K562 (cell line): ENCODE data around the gene EEF2K. TPM values are rescaled to one million over a fixed set of nuclear protein-coding genes. Genes with fewer than 3 reads are reported as not detected.

ENCODE experiments used
- ATF1 ChIP-seq, 2 experiments: fragments of 450-650 bp in 1 of 2; IDR thresholded peaks; 2 replicates each; pipeline ENCODE4 v1.6.1; 2016; ENCODE audit warnings: missing compliant biosample characterization in 1 of 2, missing genetic modification characterization in 1 of 2
- CREB1 ChIP-seq, 2 experiments: sonication (generic) in 1 of 2; formaldehyde crosslinking in 1 of 2; IDR thresholded peaks; 2 replicates each; pipeline versions ENCODE4 v1.6.1 to v1.8.0; 2012 to 2022; ENCODE audit warnings: inconsistent platforms in 1 of 2, mild to moderate bottlenecking in 1 of 2, missing genetic modification reagents in 1 of 2, moderate library complexity in 1 of 2
- FUS ChIP-seq: fragments of 200-400 bp; formaldehyde crosslinking; optimal IDR thresholded peaks from 2 replicates; pipeline ENCODE3; 2017; ENCODE audit warnings: low read depth, low read length
- GATAD2A ChIP-seq: fragments of 450-650 bp; IDR thresholded peaks from 2 replicates; pipeline ENCODE4 v1.6.1; 2017
- PHF20 ChIP-seq: fragments of 450-650 bp; IDR thresholded peaks from 2 replicates; pipeline ENCODE4 v1.6.1; 2018; ENCODE audit not compliant: partially characterized antibody
- SRSF3 ChIP-seq: fragments of 200-400 bp; formaldehyde crosslinking; IDR thresholded peaks from 2 replicates; pipeline ENCODE4 v1.6.1; 2016; ENCODE audit warnings: mild to moderate bottlenecking, low read length, moderate library complexity; ENCODE audit not compliant: insufficient read depth
- ZNF436 ChIP-seq: fragments of 250-450, 450-650 bp; sonication (Bioruptor Pico); formaldehyde crosslinking; IDR thresholded peaks from 2 replicates; pipeline ENCODE4 v1.7.0; 2020; ENCODE audit warnings: mild to moderate bottlenecking
- ZNF695 ChIP-seq: fragments of 450-650 bp; formaldehyde crosslinking; IDR thresholded peaks from 2 replicates; pipeline ENCODE4 v1.4.0; 2020; ENCODE audit warnings: mild to moderate bottlenecking, moderate library complexity
- polyA plus RNA-seq, 8 experiments: library from polyadenylated mRNA; depleted of rRNA in 4 of 8; stranded (reverse) in 5 of 8; unstranded in 3 of 8; fragments of >200 nt; fragmentation: Nextera tagmentation in 2 of 8; fragmentation: Illumina TruSeq in 1 of 8; extraction: Ambion mirVana in 2 of 8; extraction: Trizol in 1 of 8; gene quantifications; 2 replicates each; pipeline versions ENCODE4 v1.2.1 to v1.2.3, GENCODE V29; 2011 to 2014; ENCODE audit warnings: inconsistent platforms in 1 of 8, missing spikeins in 1 of 8
- total RNA-seq, 7 experiments: library from RNA; depleted of rRNA in 6 of 7; stranded (reverse); fragments of >200 nt in 6 of 7; fragmentation: Illumina TruSeq in 2 of 7; extraction: Trizol in 2 of 7; gene quantifications; 2 replicates each; pipeline versions ENCODE4 v1.2.1 to v1.2.3, GENCODE V29; 2011 to 2021; ENCODE audit warnings: low replicate concordance in 1 of 7
- TF ChIP-seq, protein P1 (sequence below), 2 experiments: fragments of 450-650 bp; formaldehyde crosslinking in 1 of 2; IDR thresholded peaks; 2 replicates each; pipeline versions ENCODE4 v1.4.0 to v1.6.1; 2014 to 2020; ENCODE audit warnings: mild to moderate bottlenecking in 2 of 2, borderline replicate concordance in 1 of 2, low read depth in 1 of 2
- TF ChIP-seq, protein P2 (sequence below): IDR thresholded peaks from 2 replicates; pipeline ENCODE4 v1.6.1; 2011; ENCODE audit warnings: borderline replicate concordance, low read depth, mild to moderate bottlenecking, moderate library complexity, low read length; ENCODE audit not compliant: insufficient read depth, poor library complexity, severe bottlenecking
- TF ChIP-seq, protein P3 (sequence below): fragments of 250-450 bp; sonication (Bioruptor Pico); IDR thresholded peaks from 2 replicates; pipeline ENCODE4 v1.9.0; 2021; ENCODE audit warnings: mild to moderate bottlenecking, inconsistent platforms
- TF ChIP-seq, protein P4 (sequence below): sonication (generic); formaldehyde crosslinking; IDR thresholded peaks from 2 replicates; pipeline ENCODE4 v1.8.0; 2022; ENCODE audit warnings: mild to moderate bottlenecking, missing genetic modification reagents

The EEF2K gene
- total and polyA plus RNA-seq, 9 of the 15 experiments (the other 6 are each of a cell fraction or from before 2014, with no cell fraction given): 3.0 to 35.2 (median 12.2) TPM

DNA sequence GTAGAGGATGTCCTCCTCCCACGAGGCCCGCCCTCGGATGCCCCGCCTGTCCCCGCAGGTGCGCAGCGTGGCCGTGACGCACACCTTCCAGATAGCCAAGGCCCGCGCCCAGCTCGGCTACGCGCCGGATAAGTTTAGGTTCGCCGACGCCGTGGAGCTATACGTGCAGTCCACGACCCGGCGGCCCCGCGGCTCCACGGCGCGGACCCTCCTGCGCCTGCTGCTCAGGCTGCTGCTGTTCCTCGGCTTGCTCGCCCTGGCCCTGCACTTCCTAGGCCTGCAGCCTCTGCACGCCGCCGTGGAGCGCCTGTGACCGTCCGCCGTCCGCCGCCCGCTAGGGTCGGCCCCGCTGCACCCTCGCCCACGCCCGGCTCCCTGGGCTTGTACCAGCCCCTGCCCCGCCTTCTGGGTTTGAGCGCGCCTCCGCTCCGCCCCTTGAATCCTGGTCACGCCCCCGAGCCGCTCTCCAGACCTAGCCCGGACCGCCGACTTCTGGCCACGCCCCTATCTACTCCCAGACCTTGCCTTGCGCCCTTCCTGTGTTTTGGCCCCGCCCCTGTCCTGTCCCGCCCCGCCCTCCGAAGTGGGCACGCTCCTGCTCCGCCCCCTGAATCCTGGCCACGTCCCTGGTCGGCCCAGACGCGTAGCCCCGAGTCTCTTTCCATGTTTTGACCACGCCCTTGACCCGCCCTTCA lies 15.8 kb upstream of the EEF2K start (continued):
- TF ChIP-seq, protein P1, sequence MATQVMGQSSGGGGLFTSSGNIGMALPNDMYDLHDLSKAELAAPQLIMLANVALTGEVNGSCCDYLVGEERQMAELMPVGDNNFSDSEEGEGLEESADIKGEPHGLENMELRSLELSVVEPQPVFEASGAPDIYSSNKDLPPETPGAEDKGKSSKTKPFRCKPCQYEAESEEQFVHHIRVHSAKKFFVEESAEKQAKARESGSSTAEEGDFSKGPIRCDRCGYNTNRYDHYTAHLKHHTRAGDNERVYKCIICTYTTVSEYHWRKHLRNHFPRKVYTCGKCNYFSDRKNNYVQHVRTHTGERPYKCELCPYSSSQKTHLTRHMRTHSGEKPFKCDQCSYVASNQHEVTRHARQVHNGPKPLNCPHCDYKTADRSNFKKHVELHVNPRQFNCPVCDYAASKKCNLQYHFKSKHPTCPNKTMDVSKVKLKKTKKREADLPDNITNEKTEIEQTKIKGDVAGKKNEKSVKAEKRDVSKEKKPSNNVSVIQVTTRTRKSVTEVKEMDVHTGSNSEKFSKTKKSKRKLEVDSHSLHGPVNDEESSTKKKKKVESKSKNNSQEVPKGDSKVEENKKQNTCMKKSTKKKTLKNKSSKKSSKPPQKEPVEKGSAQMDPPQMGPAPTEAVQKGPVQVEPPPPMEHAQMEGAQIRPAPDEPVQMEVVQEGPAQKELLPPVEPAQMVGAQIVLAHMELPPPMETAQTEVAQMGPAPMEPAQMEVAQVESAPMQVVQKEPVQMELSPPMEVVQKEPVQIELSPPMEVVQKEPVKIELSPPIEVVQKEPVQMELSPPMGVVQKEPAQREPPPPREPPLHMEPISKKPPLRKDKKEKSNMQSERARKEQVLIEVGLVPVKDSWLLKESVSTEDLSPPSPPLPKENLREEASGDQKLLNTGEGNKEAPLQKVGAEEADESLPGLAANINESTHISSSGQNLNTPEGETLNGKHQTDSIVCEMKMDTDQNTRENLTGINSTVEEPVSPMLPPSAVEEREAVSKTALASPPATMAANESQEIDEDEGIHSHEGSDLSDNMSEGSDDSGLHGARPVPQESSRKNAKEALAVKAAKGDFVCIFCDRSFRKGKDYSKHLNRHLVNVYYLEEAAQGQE (IDR thresholded peaks at IDR 0.05; ENCODE audit: borderline replicate concordance): 0 out of 2 replicates have a peak, but pooled peaks have one; percentile 8
- TF ChIP-seq, protein P1 (CRISPR knock-in tag; IDR thresholded peaks at IDR 0.05; ENCODE audit: low read depth): no peak
- TF ChIP-seq SRSF3: no peak
- no peak for TF ChIP-seq CREB1 (IDR thresholded peaks at IDR 0.05)
- peak; percentile 50; the same call in 1 of the 2 replicates for TF ChIP-seq CREB1 (CRISPR knock-in tag; IDR thresholded peaks at IDR 0.05)
- TF ChIP-seq, protein P2, sequence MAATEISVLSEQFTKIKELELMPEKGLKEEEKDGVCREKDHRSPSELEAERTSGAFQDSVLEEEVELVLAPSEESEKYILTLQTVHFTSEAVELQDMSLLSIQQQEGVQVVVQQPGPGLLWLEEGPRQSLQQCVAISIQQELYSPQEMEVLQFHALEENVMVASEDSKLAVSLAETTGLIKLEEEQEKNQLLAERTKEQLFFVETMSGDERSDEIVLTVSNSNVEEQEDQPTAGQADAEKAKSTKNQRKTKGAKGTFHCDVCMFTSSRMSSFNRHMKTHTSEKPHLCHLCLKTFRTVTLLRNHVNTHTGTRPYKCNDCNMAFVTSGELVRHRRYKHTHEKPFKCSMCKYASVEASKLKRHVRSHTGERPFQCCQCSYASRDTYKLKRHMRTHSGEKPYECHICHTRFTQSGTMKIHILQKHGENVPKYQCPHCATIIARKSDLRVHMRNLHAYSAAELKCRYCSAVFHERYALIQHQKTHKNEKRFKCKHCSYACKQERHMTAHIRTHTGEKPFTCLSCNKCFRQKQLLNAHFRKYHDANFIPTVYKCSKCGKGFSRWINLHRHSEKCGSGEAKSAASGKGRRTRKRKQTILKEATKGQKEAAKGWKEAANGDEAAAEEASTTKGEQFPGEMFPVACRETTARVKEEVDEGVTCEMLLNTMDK: peak; percentile 9
- TF ChIP-seq, protein P3, sequence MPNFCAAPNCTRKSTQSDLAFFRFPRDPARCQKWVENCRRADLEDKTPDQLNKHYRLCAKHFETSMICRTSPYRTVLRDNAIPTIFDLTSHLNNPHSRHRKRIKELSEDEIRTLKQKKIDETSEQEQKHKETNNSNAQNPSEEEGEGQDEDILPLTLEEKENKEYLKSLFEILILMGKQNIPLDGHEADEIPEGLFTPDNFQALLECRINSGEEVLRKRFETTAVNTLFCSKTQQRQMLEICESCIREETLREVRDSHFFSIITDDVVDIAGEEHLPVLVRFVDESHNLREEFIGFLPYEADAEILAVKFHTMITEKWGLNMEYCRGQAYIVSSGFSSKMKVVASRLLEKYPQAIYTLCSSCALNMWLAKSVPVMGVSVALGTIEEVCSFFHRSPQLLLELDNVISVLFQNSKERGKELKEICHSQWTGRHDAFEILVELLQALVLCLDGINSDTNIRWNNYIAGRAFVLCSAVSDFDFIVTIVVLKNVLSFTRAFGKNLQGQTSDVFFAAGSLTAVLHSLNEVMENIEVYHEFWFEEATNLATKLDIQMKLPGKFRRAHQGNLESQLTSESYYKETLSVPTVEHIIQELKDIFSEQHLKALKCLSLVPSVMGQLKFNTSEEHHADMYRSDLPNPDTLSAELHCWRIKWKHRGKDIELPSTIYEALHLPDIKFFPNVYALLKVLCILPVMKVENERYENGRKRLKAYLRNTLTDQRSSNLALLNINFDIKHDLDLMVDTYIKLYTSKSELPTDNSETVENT (CRISPR knock-in tag): 0 out of 2 replicates have a peak, but pooled peaks have one; percentile 26
- no peak for TF ChIP-seq ZNF436 (CRISPR knock-in tag)
- no peak for TF ChIP-seq ATF1 (CRISPR knock-in tag; IDR thresholded peaks at IDR 0.05)
- peak; percentile 59 for TF ChIP-seq ATF1 (tag; IDR thresholded peaks at IDR 0.05)
- TF ChIP-seq PHF20: peak; percentile 28
- TF ChIP-seq ZNF695 (CRISPR knock-in tag): no peak
- no peak for TF ChIP-seq FUS
- 0 out of 2 replicates have a peak, but pooled peaks have one; percentile 35 for TF ChIP-seq GATAD2A
- TF ChIP-seq, protein P4, sequence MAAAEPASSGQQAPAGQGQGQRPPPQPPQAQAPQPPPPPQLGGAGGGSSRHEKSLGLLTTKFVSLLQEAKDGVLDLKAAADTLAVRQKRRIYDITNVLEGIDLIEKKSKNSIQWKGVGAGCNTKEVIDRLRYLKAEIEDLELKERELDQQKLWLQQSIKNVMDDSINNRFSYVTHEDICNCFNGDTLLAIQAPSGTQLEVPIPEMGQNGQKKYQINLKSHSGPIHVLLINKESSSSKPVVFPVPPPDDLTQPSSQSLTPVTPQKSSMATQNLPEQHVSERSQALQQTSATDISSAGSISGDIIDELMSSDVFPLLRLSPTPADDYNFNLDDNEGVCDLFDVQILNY (CRISPR knock-in tag): 0 out of 2 replicates have a peak, but pooled peaks have one; percentile 69
